Aorta (tissue), 5 donors: Measurements from ENCODE around the gene NDUFV2. TPM values are rescaled to one million over a fixed set of nuclear protein-coding genes. Genes with fewer than 3 reads are reported as not detected.
"Not testable (repeated sequence)": the region's sequence is repeated elsewhere in the genome, so short reads cannot be mapped to it uniquely, and the experiment has no call there.

Source experiments
- ATAC-seq: fragments of 200-7000 bp; cut with Tn5 transposase; one replicate; pipeline ENCODE4 v1.9.1; 2022; ENCODE audit warnings: moderate library complexity; ENCODE audit not compliant: low FRiP score
- DNase-seq, 2 donors: peaks; one replicate each; pipeline ENCODE4 v3.0.0-alpha.2; 2020
- H3K27ac ChIP-seq, 2 donors: one replicate each; pipeline ENCODE4 v1.5.1; 2013; ENCODE audit warnings: low read length in 2 of 2, mild to moderate bottlenecking in 2 of 2, moderate library complexity in 2 of 2, control low read depth in 1 of 2, inconsistent platforms in 1 of 2, low read depth in 1 of 2
- H3K27me3 ChIP-seq, 2 donors: one replicate each; pipeline ENCODE4 v1.6.1; 2013; ENCODE audit warnings: control low read depth in 1 of 2, low read length in 1 of 2, mild to moderate bottlenecking in 1 of 2, moderate library complexity in 1 of 2; ENCODE audit not compliant: insufficient read depth in 2 of 2, control insufficient read depth in 1 of 2
- H3K36me3 ChIP-seq, 2 donors: one replicate each; pipeline ENCODE4 v1.6.1; 2013; ENCODE audit warnings: control low read depth in 1 of 2, low read length in 1 of 2, mild to moderate bottlenecking in 1 of 2; ENCODE audit not compliant: insufficient read depth in 2 of 2, control insufficient read depth in 1 of 2
- H3K4me1 ChIP-seq, 2 donors: one replicate each; pipeline ENCODE4 v1.6.1; 2013; ENCODE audit warnings: low read length in 2 of 2, control low read depth in 1 of 2, mild to moderate bottlenecking in 1 of 2, moderate library complexity in 1 of 2; ENCODE audit not compliant: insufficient read depth in 2 of 2, control insufficient read depth in 1 of 2
- H3K4me3 ChIP-seq, 2 donors: one replicate each; pipeline ENCODE4 v1.5.1; 2013; ENCODE audit warnings: low read length in 2 of 2, control low read depth in 1 of 2, mild to moderate bottlenecking in 1 of 2
- H3K9me3 ChIP-seq: one replicate; pipeline ENCODE4 v1.6.1; 2013; ENCODE audit warnings: mild to moderate bottlenecking, low read length; ENCODE audit not compliant: control insufficient read depth
- WGBS, 2 donors: extraction: QIAGEN DNeasy Blood & Tissue Kit; methylation state at CpG; one replicate each; pipeline ENCODE4 v1.1.7; 2013; 5-methylcytosine and 5-hydroxymethylcytosine counted together
- intact Hi-C, 2 donors: fragments of 100-400 bp; cut with DNase I; formaldehyde crosslinking; loops; one replicate each; pipeline versions ENCODE4 v1.14.2 to v1.15.0; 2022
- polyA plus RNA-seq, 2 donors: library from polyadenylated mRNA; stranded (reverse); fragments of 200-250 nt; gene quantifications; one replicate each; pipeline ENCODE4 v1.2.3, GENCODE V29; 2013
- total RNA-seq, 2 donors: library from RNA; stranded (reverse); fragmentation: NEBNext Ultra II Directional; extraction: Animal tissue kit (Norgen Biotek cat#: 25700); gene quantifications; one replicate each; pipeline ENCODE4 v1.2.1, GENCODE V29; 2021
- donor health status: healthy with polysubstance abuse.
- donor health status: Bipolar disorder and iron deficiency.
- donor health status: DM: no; HTN: no; CAD: no.
- donor health status: DM: no; HTN: no; CAD: no.
- donor health status: DM: yes; HTN: yes; CAD: no.

The NDUFV2 gene
- total and polyA plus RNA-seq, 4 donors = 83.8 to 150 (median 113) TPM

GRCh38 chr18:9162663-9163062 lies 60.2 kb downstream of the NDUFV2 start:
- H3K27me3 ChIP-seq, H3K36me3 ChIP-seq, DNase-seq, H3K4me3 ChIP-seq, intact Hi-C loops, H3K27ac ChIP-seq, ATAC-seq, H3K9me3 ChIP-seq, H3K4me1 ChIP-seq: not testable (repeated sequence)
- 98% methylated on average over 4 of the region's 4 CpGs for WGBS, 2 donors

- H3K27me3 ChIP-seq, intact Hi-C loops, H3K4me1 ChIP-seq, H3K9me3 ChIP-seq, H3K36me3 ChIP-seq, DNase-seq, H3K4me3 ChIP-seq, H3K27ac ChIP-seq, ATAC-seq: not testable (repeated sequence)
These were observed 61.6 kb downstream of the NDUFV2 start for GRCh38 chr18:9164149-9164548.

DNA sequence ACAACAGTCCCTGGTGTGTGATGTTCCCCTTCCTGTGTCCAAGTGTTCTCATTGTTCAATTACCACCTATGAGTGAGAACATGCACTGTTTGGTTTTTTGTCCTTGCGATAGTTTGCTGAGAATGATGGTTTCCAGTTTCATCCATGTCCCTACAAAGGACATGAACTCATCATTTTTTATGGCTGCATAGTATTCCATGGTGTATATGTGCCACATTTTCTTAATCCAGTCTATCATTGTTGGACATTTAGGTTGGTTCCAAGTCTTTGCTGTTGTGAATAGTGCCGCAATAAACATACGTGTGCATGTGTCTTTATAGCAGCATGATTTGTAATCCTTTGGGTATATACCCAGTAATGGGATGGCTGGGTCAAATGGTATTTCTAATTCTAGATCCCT lies 63.4 kb downstream of the NDUFV2 start:
- H3K9me3 ChIP-seq, ATAC-seq, H3K4me1 ChIP-seq, H3K27me3 ChIP-seq, DNase-seq, H3K36me3 ChIP-seq, H3K27ac ChIP-seq, intact Hi-C loops, H3K4me3 ChIP-seq: not testable (repeated sequence)
- WGBS, 2 donors = 95 to 100% methylated on average over 1 to 3 of the region's 3 CpGs

DNA sequence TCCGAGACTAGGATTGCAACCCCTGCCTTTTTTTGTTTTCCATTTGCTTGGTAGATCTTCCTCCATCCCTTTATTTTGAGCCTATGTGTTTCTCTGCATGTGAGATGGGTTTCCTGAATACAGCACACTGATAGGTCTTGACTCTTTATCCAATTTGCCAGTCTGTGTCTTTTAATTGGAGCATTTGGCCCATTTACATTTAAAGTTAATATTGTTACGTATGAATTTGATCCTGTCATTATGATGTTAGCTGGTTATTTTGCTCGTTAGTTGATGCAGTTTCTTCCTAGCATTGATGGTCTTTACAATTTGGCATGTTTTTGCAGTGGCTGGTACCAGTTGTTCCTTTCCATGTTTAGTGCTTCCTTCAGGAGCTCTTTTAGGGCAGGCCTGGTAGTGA lies 67.0 kb downstream of the NDUFV2 start:
- H3K27me3 ChIP-seq, H3K4me1 ChIP-seq, DNase-seq, intact Hi-C loops, H3K4me3 ChIP-seq, ATAC-seq, H3K9me3 ChIP-seq, H3K36me3 ChIP-seq, H3K27ac ChIP-seq: not testable (repeated sequence)
- 90 to 93% methylated on average over 3 of the region's 3 CpGs for WGBS, 2 donors

GRCh38 chr18:9171919-9172318 lies 69.4 kb downstream of the NDUFV2 start:
- intact Hi-C loops, H3K27ac ChIP-seq, H3K4me3 ChIP-seq, H3K27me3 ChIP-seq, H3K4me1 ChIP-seq, H3K9me3 ChIP-seq, H3K36me3 ChIP-seq, DNase-seq, ATAC-seq: not testable (repeated sequence)
- WGBS, 2 donors = 91 to 96% methylated on average over 3 of the region's 3 CpGs

- no peak for DNase-seq
- no peaks in the 10 kb centered on the region for H3K4me1 ChIP-seq
- no peak overlapping the region for H3K4me3 ChIP-seq
- no peak overlapping the region for H3K27ac ChIP-seq
- WGBS, 2 donors = 93% methylated on average over 4 of the region's 4 CpGs
- no peaks in the 10 kb centered on the region for H3K36me3 ChIP-seq
- intact Hi-C loops = no loop called here
- no peak for ATAC-seq
- H3K27me3 ChIP-seq = no peaks in the 10 kb centered on the region
- H3K9me3 ChIP-seq = no peaks in the 10 kb centered on the region
These were observed 70.1 kb downstream of the NDUFV2 start for GRCh38 chr18:9172506-9173127.

- Histone ChIP-seq H3K27me3 (no peaks in the 10 kb centered on the region), H3K4me1 (no peaks in the 10 kb centered on the region), H3K27ac (no peak overlapping the region), H3K4me3 (no peak overlapping the region), H3K36me3 (no peaks in the 10 kb centered on the region), H3K9me3 (no peaks in the 10 kb centered on the region)
- intact Hi-C loops = no loop called here
- DNase-seq = no peak
- ATAC-seq = no peak
- WGBS, 2 donors = 85 to 91% methylated on average over 6 of the region's 6 CpGs
These were observed 71.3 kb downstream of the NDUFV2 start for GRCh38 chr18:9173770-9174233.

- intact Hi-C loops = no loop called here
- no peaks in the 10 kb centered on the region for H3K36me3 ChIP-seq
- DNase-seq = no peak
- H3K4me1 ChIP-seq = no peaks in the 10 kb centered on the region
- H3K9me3 ChIP-seq = no peaks in the 10 kb centered on the region
- H3K27ac ChIP-seq = no peak overlapping the region
- WGBS, 2 donors = 93 to 99% methylated on average over 4 of the region's 4 CpGs
- H3K4me3 ChIP-seq = no peak overlapping the region
- H3K27me3 ChIP-seq = no peaks in the 10 kb centered on the region
- no peak for ATAC-seq
These were observed 71.8 kb downstream of the NDUFV2 start for GRCh38 chr18:9174302-9174701.

DNA sequence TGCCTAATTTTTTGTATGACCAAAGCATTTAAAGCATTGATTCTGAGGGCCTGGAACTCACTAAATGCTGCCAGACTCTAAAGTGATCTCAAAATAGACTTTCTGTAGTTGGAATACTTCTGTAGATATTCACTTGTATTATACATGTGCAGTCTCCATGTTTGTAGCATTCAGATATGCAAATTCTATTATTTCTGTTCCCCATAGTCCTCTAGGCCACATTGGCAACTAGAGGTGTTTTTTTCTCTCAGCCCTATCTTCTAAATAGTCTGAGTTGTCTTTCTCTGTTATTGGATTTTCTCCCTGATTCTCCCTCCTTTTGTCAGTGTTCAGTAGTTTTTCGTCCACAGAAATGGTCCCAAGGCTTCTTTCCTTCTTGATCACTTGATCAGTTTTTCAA lies 72.6 kb downstream of the NDUFV2 start:
- intact Hi-C loops = no loop called here
- Histone ChIP-seq H3K4me3 (no peak overlapping the region), H3K4me1 (no peaks in the 10 kb centered on the region), H3K36me3 (no peaks in the 10 kb centered on the region), H3K27me3 (no peaks in the 10 kb centered on the region), H3K9me3 (no peaks in the 10 kb centered on the region), H3K27ac (no peak overlapping the region)
- ATAC-seq (no peak), DNase-seq (no peak)
- WGBS, 2 donors = 86 to 100% methylated on average over 1 of the region's 1 CpG
